ENCODE data around the gene C17orf75. TPM values are rescaled to one million over a fixed set of nuclear protein-coding genes. Genes with fewer than 3 reads are reported as not detected.

Gene C17orf75
- total RNA-seq, 1 experiment from 2014 or later, result 34.9 TPM

DNA sequence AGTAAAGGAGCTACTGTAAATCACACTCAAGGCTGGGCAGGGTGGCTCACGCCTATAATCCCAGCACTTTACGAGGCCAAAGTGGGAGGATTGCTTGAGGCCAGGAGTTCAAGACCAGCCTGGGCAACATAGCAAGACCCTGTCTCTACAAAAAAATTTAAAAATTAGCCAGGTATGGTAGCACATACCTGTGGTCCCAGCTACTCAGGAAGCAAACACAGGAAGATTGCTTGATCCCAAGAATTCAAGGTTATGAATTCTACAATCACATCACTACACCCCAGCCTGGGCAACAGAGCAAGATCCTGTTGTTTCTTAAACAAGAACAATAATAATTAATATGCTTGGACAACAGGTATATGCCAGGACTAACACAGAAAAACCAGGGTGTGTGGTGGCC, 63.2 kb downstream of the C17orf75 start:
- DNase-seq (ENCODE audit: low read depth), result no peak

Other genes with a start within 250 kb of the C17orf75 start
- gene RHOT1, start 199.7 kb downstream of the C17orf75 start, total RNA-seq (2014; rRNA removed; shearing (Covaris generic)), result 40.5 and 49.9 TPM in 2 replicates
- gene RHBDL3, start 76.3 kb downstream of the C17orf75 start, total RNA-seq (2014; rRNA removed; shearing (Covaris generic)), result 0.57 and 1.9 TPM in 2 replicates
- 156 and 173 TPM in 2 replicates for gene ZNF207, start 8.0 kb upstream of the C17orf75 start, total RNA-seq (2014; rRNA removed; shearing (Covaris generic))
- gene PSMD11, start 102.3 kb upstream of the C17orf75 start, total RNA-seq (2014; rRNA removed; shearing (Covaris generic)), result 221 and 303 TPM in 2 replicates
- 2.4 and 4.2 TPM in 2 replicates for gene CDK5R1, start 144.8 kb upstream of the C17orf75 start, total RNA-seq (2014; rRNA removed; shearing (Covaris generic))